NCI-H1694 treated with DMSO at 0.1 percent for 48 hours (cell line): Measurements from ENCODE around the gene CTPS2.
"Not testable (repeated sequence)": the region's sequence is repeated elsewhere in the genome, so short reads cannot be mapped to it uniquely, and the experiment has no call there.

Experiments
- DNase-seq: peaks from one replicate; lab custom pipeline; 2025; lab: John Stamatoyannopoulos, UW

CTPS2 gene

GRCh38 chrX:16604337-16604736 lies 108.1 kb downstream of the CTPS2 start:
- no peak for DNase-seq

GRCh38 chrX:16603822-16604221 lies 108.6 kb downstream of the CTPS2 start:
- no peak for DNase-seq

GRCh38 chrX:16603235-16603634 lies 109.2 kb downstream of the CTPS2 start:
- DNase-seq, result not testable (repeated sequence)

- DNase-seq, result no peak
Observed at GRCh38 chrX:16601885-16602284, 110.6 kb downstream of the CTPS2 start.

- no peak for DNase-seq
Observed at GRCh38 chrX:16594490-16594889, 118.0 kb downstream of the CTPS2 start.

- DNase-seq, result no peak
Observed at GRCh38 chrX:16593801-16594200, 118.7 kb downstream of the CTPS2 start.

- no peak for DNase-seq
Observed at GRCh38 chrX:16592194-16592770, 120.2 kb downstream of the CTPS2 start.

GRCh38 chrX:16589826-16590225 lies 122.6 kb downstream of the CTPS2 start:
- no peak for DNase-seq

GRCh38 chrX:16589211-16589610 lies 123.3 kb downstream of the CTPS2 start:
- no peak for DNase-seq

- DNase-seq, result no peak
Observed at GRCh38 chrX:16588266-16588665, 124.2 kb downstream of the CTPS2 start.

- no peak for DNase-seq
Observed at GRCh38 chrX:16587836-16588235, 124.6 kb downstream of the CTPS2 start.

GRCh38 chrX:16586377-16587112 lies 125.9 kb downstream of the CTPS2 start:
- DNase-seq, result no peak

- no peak for DNase-seq
Observed at GRCh38 chrX:16585486-16586376, 126.7 kb downstream of the CTPS2 start.

- DNase-seq, result not testable (repeated sequence)
Observed at GRCh38 chrX:16580004-16580797, 132.3 kb downstream of the CTPS2 start.

- DNase-seq, result no peak
Observed at GRCh38 chrX:16579517-16579916, 133.0 kb downstream of the CTPS2 start.

GRCh38 chrX:16578218-16578617 lies 134.3 kb downstream of the CTPS2 start:
- DNase-seq, result no peak

- DNase-seq, result no peak
Observed at GRCh38 chrX:16577483-16578029, 134.9 kb downstream of the CTPS2 start.

- not testable (repeated sequence) for DNase-seq
Observed at GRCh38 chrX:16575388-16575787, 137.1 kb downstream of the CTPS2 start.

- DNase-seq, result no peak
Observed at GRCh38 chrX:16573781-16574180, 138.7 kb downstream of the CTPS2 start.

- DNase-seq, result no peak
Observed at GRCh38 chrX:16567681-16568080, 144.8 kb downstream of the CTPS2 start.

- DNase-seq, result no peak
Observed at GRCh38 chrX:16566571-16566970, 145.9 kb downstream of the CTPS2 start.

GRCh38 chrX:16560173-16560572 lies 152.3 kb downstream of the CTPS2 start:
- DNase-seq, result no peak
